K562 (cell line): ENCODE results near the gene CUL5. TPM values are rescaled to one million over a fixed set of nuclear protein-coding genes. Genes with fewer than 3 reads are reported as not detected.
A peak's percentile ranks its signal among the peaks of the same experiment; 100 is the strongest.
"Not testable (repeated sequence)": the region's sequence is repeated elsewhere in the genome, so short reads cannot be mapped to it uniquely, and the experiment has no call there.

Experiments
- ATAC-seq: fragments of 200-7000 bp; cut with Tn5 transposase; 3 replicates; pipeline ENCODE4 v1.9.1; 2020; ENCODE audit warnings: moderate library complexity
- BruUV-seq: library from RNA; stranded (reverse); fragments of 400-500 nt; replicated peaks from 2 replicates; lab custom pipeline; 2021; lab: Mats Ljungman, UMichigan
- CTCF ChIA-PET: fragments of 300-600 bp; formaldehyde crosslinking; extraction: SDS; loops from one replicate; lab custom pipeline; 2021; ENCODE audit warnings: low intra/inter-chr PET ratio; lab: Yijun Ruan, JAX
- POLR2A ChIA-PET: fragments of 300-600, 350-650 bp; sonication (Branson Sonifier 250); formaldehyde crosslinking; extraction: SDS; loops from one replicate; lab custom pipeline; 2021; ENCODE audit warnings: antibody characterized with exemption, inconsistent platforms; lab: Yijun Ruan, JAX
- DNase-seq, 4 experiments: peaks; one replicate each; pipeline versions ENCODE4 v3.0.0 to v3.0.0-alpha.2; 2011 to 2018; ENCODE audit warnings: low spot score in 3 of 4, mixed read lengths in 3 of 4; ENCODE audit errors: extremely low read depth in 1 of 4
- FAIRE-seq: peaks from 2 replicates; lab custom pipeline; 2011; peaks lifted over from hg19 to GRCh38; lab: Jason Lieb, UNC
- H2AFZ ChIP-seq: 2 replicates; pipeline ENCODE4 v1.6.0; 2011; ENCODE audit warnings: low read depth, low read length, control low read depth, inconsistent platforms
- H3K27ac ChIP-seq: fragments of 200-600 bp; 3 replicates; pipeline ENCODE4 v1.8.0; 2011; ENCODE audit warnings: low read depth, mild to moderate bottlenecking, control low read depth, inconsistent platforms, low read length, moderate library complexity, mixed read lengths; ENCODE audit errors: extremely low read depth
- H3K27me3 ChIP-seq, 2 experiments: fragments of 300-600 bp in 1 of 2; 2 replicates in 1 of 2; 3 replicates in 1 of 2; pipeline versions ENCODE4 v1.6.0 to v1.8.0; 2011; ENCODE audit warnings: inconsistent platforms in 2 of 2, low read length in 2 of 2, mild to moderate bottlenecking in 1 of 2, mixed read lengths in 1 of 2, moderate library complexity in 1 of 2; ENCODE audit not compliant: control insufficient read depth in 2 of 2, insufficient read depth in 2 of 2
- H3K36me3 ChIP-seq: fragments of 300-600 bp; 3 replicates; pipeline ENCODE4 v1.8.0; 2011; ENCODE audit warnings: mild to moderate bottlenecking, low read length, inconsistent platforms; ENCODE audit not compliant: control insufficient read depth, insufficient read depth
- H3K4me1 ChIP-seq, 2 experiments: fragments of 200-600 bp in 1 of 2; replicated peaks in 1 of 2; 2 replicates in 1 of 2; 3 replicates in 1 of 2; pipeline versions ENCODE4 v1.5.1 to v1.8.0; 2011; ENCODE audit warnings: inconsistent platforms in 2 of 2, low read length in 2 of 2, mild to moderate bottlenecking in 1 of 2, mixed read lengths in 1 of 2, moderate library complexity in 1 of 2; ENCODE audit not compliant: control insufficient read depth in 2 of 2, insufficient read depth in 2 of 2
- H3K4me2 ChIP-seq: 2 replicates; pipeline ENCODE4 v1.6.1; 2011; ENCODE audit warnings: low read length, control low read depth, inconsistent platforms, mixed read lengths; ENCODE audit not compliant: insufficient read depth
- H3K4me3 ChIP-seq: fragments of 200-600 bp; sonication (generic), shearing (Covaris generic); 2 replicates; pipeline ENCODE4 v1.5.1; 2016; ENCODE audit warnings: control low read depth, inconsistent platforms
- H3K79me2 ChIP-seq: fragments of 200-600 bp; 3 replicates; pipeline ENCODE4 v1.8.0; 2011; ENCODE audit warnings: low read length, inconsistent platforms; ENCODE audit not compliant: control insufficient read depth, insufficient read depth
- H3K9ac ChIP-seq, 2 experiments: 2 replicates each; pipeline versions ENCODE4 v1.6.0 to v1.6.1; 2011; ENCODE audit warnings: low read depth in 2 of 2, low read length in 2 of 2, control low read depth in 1 of 2, inconsistent platforms in 1 of 2, mild to moderate bottlenecking in 1 of 2, mixed read lengths in 1 of 2; ENCODE audit not compliant: insufficient read depth in 1 of 2
- H3K9me1 ChIP-seq: one replicate; pipeline ENCODE4 v1.6.0; 2011; ENCODE audit warnings: inconsistent platforms, mild to moderate bottlenecking, low read length, moderate library complexity; ENCODE audit not compliant: control insufficient read depth, insufficient read depth
- H3K9me3 ChIP-seq: replicated peaks from 2 replicates; pipeline ENCODE4 v1.5.1; 2011; ENCODE audit warnings: low read depth, low read length, inconsistent platforms; ENCODE audit not compliant: control insufficient read depth, insufficient read depth
- H4K20me1 ChIP-seq: replicated peaks from 2 replicates; pipeline ENCODE4 v1.6.1; 2011; ENCODE audit warnings: low read length, inconsistent platforms, mixed read lengths; ENCODE audit not compliant: control insufficient read depth, insufficient read depth
- GATA2 ChIP-seq: sonication (generic); formaldehyde crosslinking; IDR thresholded peaks from 2 replicates; pipeline ENCODE4 v1.4.0; 2020; ENCODE audit warnings: mild to moderate bottlenecking, missing genetic modification reagents
- MECOM ChIP-seq: fragments of 250-450 bp; sonication (Bioruptor Pico); IDR thresholded peaks from 2 replicates; pipeline ENCODE4 v1.8.0; 2022; ENCODE audit warnings: inconsistent platforms
- SMARCE1 ChIP-seq: fragments of 450-650 bp; IDR thresholded peaks from 2 replicates; pipeline ENCODE4 v1.7.1; 2016; ENCODE audit warnings: mild to moderate bottlenecking
- WGBS: fragments of 100-300 bp; shearing (Covaris generic); methylation state at CpG from one replicate; pipeline ENCODE4 v1.1.6; 2016; ENCODE audit warnings: low coverage, mixed read lengths; ENCODE audit not compliant: insufficient coverage; ENCODE audit errors: missing lambda C conversion rate; 5-methylcytosine and 5-hydroxymethylcytosine counted together
- in situ Hi-C: fragments of 300-500 bp; cut with MboI; formaldehyde crosslinking; loops from 4 replicates; pipeline ENCODE4 v1.15.0; 2018; ENCODE audit warnings: inconsistent platforms, mixed read lengths
- intact Hi-C: fragments of 100-400 bp; cut with micrococcal nuclease; formaldehyde crosslinking; loops from 2 replicates; pipeline ENCODE4 v1.14.2; 2022
- polyA plus RNA-seq, 8 experiments: library from polyadenylated mRNA; depleted of rRNA in 4 of 8; stranded (reverse) in 5 of 8; unstranded in 3 of 8; fragments of >200 nt; fragmentation: Nextera tagmentation in 2 of 8; fragmentation: Illumina TruSeq in 1 of 8; extraction: Ambion mirVana in 2 of 8; extraction: Trizol in 1 of 8; gene quantifications; 2 replicates each; pipeline versions ENCODE4 v1.2.1 to v1.2.3, GENCODE V29; 2011 to 2014; ENCODE audit warnings: inconsistent platforms in 1 of 8, missing spikeins in 1 of 8
- total RNA-seq, 7 experiments: library from RNA; depleted of rRNA in 6 of 7; stranded (reverse); fragments of >200 nt in 6 of 7; fragmentation: Illumina TruSeq in 2 of 7; extraction: Trizol in 2 of 7; gene quantifications; 2 replicates each; pipeline versions ENCODE4 v1.2.1 to v1.2.3, GENCODE V29; 2011 to 2021; ENCODE audit warnings: low replicate concordance in 1 of 7
- TF ChIP-seq, protein P1 (sequence below): fragments of 250-450 bp; sonication (Bioruptor Pico); IDR thresholded peaks from 2 replicates; pipeline ENCODE4 v1.8.0; 2022; ENCODE audit warnings: inconsistent platforms
- TF ChIP-seq, protein P2 (sequence below): sonication (generic); formaldehyde crosslinking; IDR thresholded peaks from 2 replicates; pipeline ENCODE4 v1.9.0; 2022; ENCODE audit warnings: mild to moderate bottlenecking, missing genetic modification reagents

Gene CUL5
- total and polyA plus RNA-seq, 9 of the 15 experiments (the other 6 are each of a cell fraction or from before 2014, with no cell fraction given): 14.3 to 45.9 (median 23.0) TPM

DNA sequence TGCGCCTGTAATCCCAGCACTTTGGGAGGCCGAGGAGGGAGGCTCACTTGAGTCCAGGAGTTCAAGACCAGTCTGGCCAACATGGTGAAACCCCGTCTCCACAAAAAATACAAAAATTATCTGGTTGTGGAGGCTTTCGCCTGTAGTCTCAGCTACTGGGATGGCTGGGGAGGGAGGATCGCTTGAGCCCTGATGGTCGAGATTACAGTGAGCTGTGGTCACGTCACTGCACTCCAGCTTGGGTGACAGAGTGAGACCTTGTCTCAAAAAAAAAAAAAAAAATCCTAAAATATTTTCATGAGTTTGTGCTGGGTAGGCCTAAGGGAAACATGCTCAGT, 112.2 kb downstream of the CUL5 start:
- TF ChIP-seq MECOM: 0 out of 2 replicates have a peak, but pooled peaks have one; percentile 14
- TF ChIP-seq, protein P1, sequence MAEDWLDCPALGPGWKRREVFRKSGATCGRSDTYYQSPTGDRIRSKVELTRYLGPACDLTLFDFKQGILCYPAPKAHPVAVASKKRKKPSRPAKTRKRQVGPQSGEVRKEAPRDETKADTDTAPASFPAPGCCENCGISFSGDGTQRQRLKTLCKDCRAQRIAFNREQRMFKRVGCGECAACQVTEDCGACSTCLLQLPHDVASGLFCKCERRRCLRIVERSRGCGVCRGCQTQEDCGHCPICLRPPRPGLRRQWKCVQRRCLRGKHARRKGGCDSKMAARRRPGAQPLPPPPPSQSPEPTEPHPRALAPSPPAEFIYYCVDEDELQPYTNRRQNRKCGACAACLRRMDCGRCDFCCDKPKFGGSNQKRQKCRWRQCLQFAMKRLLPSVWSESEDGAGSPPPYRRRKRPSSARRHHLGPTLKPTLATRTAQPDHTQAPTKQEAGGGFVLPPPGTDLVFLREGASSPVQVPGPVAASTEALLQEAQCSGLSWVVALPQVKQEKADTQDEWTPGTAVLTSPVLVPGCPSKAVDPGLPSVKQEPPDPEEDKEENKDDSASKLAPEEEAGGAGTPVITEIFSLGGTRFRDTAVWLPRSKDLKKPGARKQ (CRISPR knock-in tag): 0 out of 2 replicates have a peak, but pooled peaks have one; percentile 38
- TF ChIP-seq, protein P2, sequence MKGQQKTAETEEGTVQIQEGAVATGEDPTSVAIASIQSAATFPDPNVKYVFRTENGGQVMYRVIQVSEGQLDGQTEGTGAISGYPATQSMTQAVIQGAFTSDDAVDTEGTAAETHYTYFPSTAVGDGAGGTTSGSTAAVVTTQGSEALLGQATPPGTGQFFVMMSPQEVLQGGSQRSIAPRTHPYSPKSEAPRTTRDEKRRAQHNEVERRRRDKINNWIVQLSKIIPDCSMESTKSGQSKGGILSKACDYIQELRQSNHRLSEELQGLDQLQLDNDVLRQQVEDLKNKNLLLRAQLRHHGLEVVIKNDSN (CRISPR knock-in tag): 0 out of 2 replicates have a peak, but pooled peaks have one; percentile 15
- TF ChIP-seq SMARCE1: 0 out of 2 replicates have a peak, but pooled peaks have one; percentile 28
- peak; percentile 28; the same call in 1 of the 2 replicates for TF ChIP-seq GATA2 (CRISPR knock-in tag)
- H3K9me1 ChIP-seq, H3K36me3 ChIP-seq, H3K9me3 ChIP-seq, DNase-seq, BruUV-seq, H4K20me1 ChIP-seq, H3K27me3 ChIP-seq: not testable (repeated sequence)
- Histone ChIP-seq H3K27ac (peak overlapping the region; percentile 18; the same call in 1 of the 3 replicates), H3K4me3 (peak overlapping the region; percentile 58), H3K9ac (peak overlapping the region; percentile 19 to 96; a peak in 3 of 4 replicates), H3K4me2 (peak overlapping the region; percentile 84), H3K79me2 (peaks cover 41% of the 10 kb centered on the region), H2AFZ (peak overlapping the region; percentile 87), H3K4me1 (peaks cover 29 to 30% of the 10 kb centered on the region in 2 experiments; a peak in 4 of 5 replicates)
- CTCF ChIA-PET: interaction anchor here (0.6 to 0.9 kb wide), 3 partner anchors 527 to 545 kb away, joined by 3 to 5 read pairs (median 3); no protein-coding TSS in a partner anchor
- POLR2A ChIA-PET: interaction anchor here (0.7 to 1.5 kb wide), 4 partner anchors 13 to 523 kb away, joined by 3 to 4 read pairs (median 3); no protein-coding TSS in a partner anchor
- 19% methylated on average over 7 of the region's 7 CpGs for WGBS
- ATAC-seq: peak; percentile 12
- FAIRE-seq: peak; percentile 11
- intact Hi-C loops: loop anchor here (2.0 to 10.0 kb wide), 4 partner anchors 100 to 471 kb away; partner anchors contain the start of genes EXPH5 and POGLUT3
- in situ Hi-C loops: loop anchor here (5.0 kb wide), 1 partner anchor 521 kb away; no protein-coding TSS in a partner anchor
